OCI-LY3 (cell line): ENCODE results near the gene TRPC3.
"Not testable (repeated sequence)": the region's sequence is repeated elsewhere in the genome, so short reads cannot be mapped to it uniquely, and the experiment has no call there.

ENCODE experiments used
- H2AFZ ChIP-seq: fragments of 200-600, 300-600 bp; shearing (Covaris generic); 2 replicates; pipeline ENCODE4 v1.6.0; 2014; ENCODE audit warnings: antibody characterized with exemption, low read depth, low read length
- H3K27ac ChIP-seq: fragments of 200-600, 300-600 bp; sonication (generic); 2 replicates; pipeline ENCODE4 v1.5.1; 2014; ENCODE audit warnings: mild to moderate bottlenecking, low read length, moderate library complexity, mixed read lengths
- H3K27me3 ChIP-seq: fragments of 200-600, 300-600 bp; sonication (generic); 2 replicates; pipeline ENCODE4 v1.6.1; 2014; ENCODE audit warnings: low read depth, low read length, mixed read lengths
- H3K36me3 ChIP-seq: fragments of 200-600, 300-600 bp; sonication (generic); replicated peaks from 2 replicates; pipeline ENCODE3; 2014; ENCODE audit warnings: low read depth, low read length, mixed read lengths
- H3K4me1 ChIP-seq: fragments of 300-600, 200-600 bp; sonication (generic); 2 replicates; pipeline ENCODE4 v1.6.1; 2014; ENCODE audit warnings: low read length, mixed read lengths
- H3K4me2 ChIP-seq: fragments of 200-600, 300-600 bp; sonication (generic); 2 replicates; pipeline ENCODE4 v1.6.1; 2014; ENCODE audit warnings: low read length, mixed read lengths
- H3K4me3 ChIP-seq: fragments of 300-600, 200-600 bp; sonication (generic); 2 replicates; pipeline ENCODE4 v1.5.1; 2014; ENCODE audit warnings: antibody characterized with exemption, mild to moderate bottlenecking, low read length, moderate library complexity
- H3K79me2 ChIP-seq: fragments of 300-600, 200-600 bp; shearing (Covaris generic); 2 replicates; pipeline ENCODE4 v1.6.1; 2014; ENCODE audit warnings: mild to moderate bottlenecking, low read length, mixed read lengths
- H3K9ac ChIP-seq: fragments of 300-600, 200-600 bp; shearing (Covaris generic); 2 replicates; pipeline ENCODE4 v1.6.0; 2014; ENCODE audit warnings: mild to moderate bottlenecking, low read length, moderate library complexity
- H3K9me3 ChIP-seq: fragments of 200-600, 300-600 bp; shearing (Covaris generic); 2 replicates; pipeline ENCODE4 v1.6.1; 2014; ENCODE audit warnings: low read length, mixed read lengths; ENCODE audit not compliant: insufficient read depth
- H4K20me1 ChIP-seq: fragments of 200-600, 300-600 bp; sonication (generic); 2 replicates; pipeline ENCODE4 v1.6.1; 2016; ENCODE audit warnings: low read length, mixed read lengths; ENCODE audit not compliant: insufficient read depth
- EZH2phosphoT487 ChIP-seq: fragments of 200-600 bp; shearing (Covaris generic); IDR thresholded peaks from 2 replicates; pipeline ENCODE4 v1.6.1; 2018; ENCODE audit warnings: antibody characterized with exemption, mixed run types, low read depth
- TF ChIP-seq, protein P1 (sequence below): fragments of 200-600, 300-600 bp; sonication (generic); IDR thresholded peaks from 2 replicates; pipeline ENCODE4 v1.5.1; 2014; ENCODE audit warnings: antibody characterized with exemption, low read length, low read depth

The TRPC3 gene

DNA sequence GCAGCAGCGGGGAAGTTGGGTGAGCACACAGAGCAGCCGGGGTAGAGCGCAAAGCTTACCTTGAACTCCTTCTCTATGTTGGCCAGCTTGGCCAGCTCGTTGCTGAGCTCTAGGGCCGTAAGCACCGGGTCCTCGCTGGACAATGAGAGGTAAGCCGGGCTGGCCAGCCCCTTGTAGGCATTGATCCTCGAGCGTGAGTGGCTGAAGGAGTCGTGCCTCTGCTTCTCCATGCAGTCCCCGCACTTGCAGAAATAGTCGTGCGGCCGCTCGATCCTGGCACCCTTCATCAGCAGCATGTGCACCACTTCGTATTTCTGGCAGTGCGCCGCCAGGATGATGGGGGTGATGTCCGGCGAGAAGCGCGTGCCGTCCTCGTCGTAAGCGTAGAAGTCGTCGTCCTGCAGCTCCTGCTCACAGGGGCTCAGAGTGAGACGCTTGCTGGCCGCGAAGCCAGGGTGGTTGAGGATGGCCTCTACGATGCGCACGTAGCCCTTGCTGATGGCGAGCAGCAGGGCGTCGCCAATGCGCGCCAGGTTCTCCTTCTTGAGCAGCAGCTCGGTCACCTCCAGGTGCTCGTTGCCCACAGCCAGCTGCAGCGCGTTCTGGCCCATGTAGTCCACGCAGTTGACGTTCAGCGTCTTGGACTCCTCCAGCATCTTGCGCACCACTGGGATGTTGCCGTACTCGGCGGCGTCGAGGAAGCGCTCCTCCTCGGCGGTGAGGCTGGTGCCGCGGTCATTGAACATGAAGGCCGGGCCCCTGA is 19.5 kb downstream of the TRPC3 start:
- Histone ChIP-seq H3K36me3 (no peaks in the 10 kb centered on the region), H3K9ac (no peak overlapping the region), H3K27me3 (no peaks in the 10 kb centered on the region), H3K9me3 (no peaks in the 10 kb centered on the region), H3K4me3 (no peak overlapping the region), H3K4me1 (no peaks in the 10 kb centered on the region), H4K20me1 (no peaks in the 10 kb centered on the region), H3K79me2 (no peaks in the 10 kb centered on the region), H3K27ac (no peak overlapping the region), H3K4me2 (no peak overlapping the region), H2AFZ (no peak overlapping the region)
- TF ChIP-seq EZH2phosphoT487, result no peak
- TF ChIP-seq, protein P1, sequence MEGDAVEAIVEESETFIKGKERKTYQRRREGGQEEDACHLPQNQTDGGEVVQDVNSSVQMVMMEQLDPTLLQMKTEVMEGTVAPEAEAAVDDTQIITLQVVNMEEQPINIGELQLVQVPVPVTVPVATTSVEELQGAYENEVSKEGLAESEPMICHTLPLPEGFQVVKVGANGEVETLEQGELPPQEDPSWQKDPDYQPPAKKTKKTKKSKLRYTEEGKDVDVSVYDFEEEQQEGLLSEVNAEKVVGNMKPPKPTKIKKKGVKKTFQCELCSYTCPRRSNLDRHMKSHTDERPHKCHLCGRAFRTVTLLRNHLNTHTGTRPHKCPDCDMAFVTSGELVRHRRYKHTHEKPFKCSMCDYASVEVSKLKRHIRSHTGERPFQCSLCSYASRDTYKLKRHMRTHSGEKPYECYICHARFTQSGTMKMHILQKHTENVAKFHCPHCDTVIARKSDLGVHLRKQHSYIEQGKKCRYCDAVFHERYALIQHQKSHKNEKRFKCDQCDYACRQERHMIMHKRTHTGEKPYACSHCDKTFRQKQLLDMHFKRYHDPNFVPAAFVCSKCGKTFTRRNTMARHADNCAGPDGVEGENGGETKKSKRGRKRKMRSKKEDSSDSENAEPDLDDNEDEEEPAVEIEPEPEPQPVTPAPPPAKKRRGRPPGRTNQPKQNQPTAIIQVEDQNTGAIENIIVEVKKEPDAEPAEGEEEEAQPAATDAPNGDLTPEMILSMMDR, result no peak

DNA sequence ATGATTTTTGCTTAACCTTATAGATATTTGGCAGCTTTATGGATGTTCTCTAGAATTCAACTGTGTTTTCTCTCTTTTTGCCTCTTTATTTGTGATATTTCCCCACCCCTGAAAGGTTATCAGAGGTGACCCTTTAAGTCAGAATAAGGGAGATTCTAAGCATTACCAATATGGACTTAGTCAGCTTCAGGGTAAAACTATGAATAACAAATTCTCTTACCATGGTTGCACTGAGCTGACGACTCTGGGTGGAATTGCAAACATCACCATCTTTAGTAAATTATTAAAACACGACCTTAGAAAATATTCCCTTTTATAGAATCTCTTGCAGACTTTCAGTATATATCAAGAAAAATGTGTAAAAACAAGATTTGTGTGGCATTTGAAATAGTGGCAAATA is 21.6 kb downstream of the TRPC3 start:
- no peaks in the 10 kb centered on the region for H3K4me1 ChIP-seq
- no peak overlapping the region for H3K9ac ChIP-seq
- no peaks in the 10 kb centered on the region for H4K20me1 ChIP-seq

DNA sequence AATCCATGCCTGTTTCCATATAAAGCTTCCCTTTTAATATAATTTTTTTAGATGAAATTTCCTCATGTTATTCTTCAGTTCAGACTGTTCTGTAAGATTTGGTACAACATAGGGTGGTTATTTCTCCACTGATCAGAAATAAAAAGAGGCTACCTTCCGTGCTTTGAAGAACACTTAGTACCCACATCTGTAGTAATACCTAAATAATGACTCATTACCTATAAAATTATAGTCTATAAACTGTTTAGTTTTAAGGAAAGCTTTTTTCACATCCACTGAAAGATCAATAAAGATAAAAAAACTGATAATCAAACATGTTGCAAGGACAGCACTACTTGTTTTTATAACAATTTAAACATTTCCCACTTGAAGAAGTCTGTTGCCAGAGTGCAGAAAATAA is 23.9 kb downstream of the TRPC3 start:
- TF ChIP-seq EZH2phosphoT487, result no peak
- TF ChIP-seq, protein P1, result no peak
- no peaks in the 10 kb centered on the region for H3K36me3 ChIP-seq
- H3K4me1 ChIP-seq, result no peaks in the 10 kb centered on the region
- no peaks in the 10 kb centered on the region for H3K27me3 ChIP-seq
- H3K79me2 ChIP-seq, result no peaks in the 10 kb centered on the region
- H3K4me2 ChIP-seq, result no peak overlapping the region
- H2AFZ ChIP-seq, result no peak overlapping the region
- no peaks in the 10 kb centered on the region for H3K9me3 ChIP-seq
- no peak overlapping the region for H3K9ac ChIP-seq
- no peak overlapping the region for H3K27ac ChIP-seq
- H4K20me1 ChIP-seq, result no peaks in the 10 kb centered on the region
- H3K4me3 ChIP-seq, result no peak overlapping the region

More for the DNA sequence above, 21.6 kb downstream of the TRPC3 start:
- H3K79me2 ChIP-seq, result no peaks in the 10 kb centered on the region
- TF ChIP-seq EZH2phosphoT487, result no peak
- TF ChIP-seq, protein P1, result no peak
- H3K36me3 ChIP-seq, result no peaks in the 10 kb centered on the region
- no peaks in the 10 kb centered on the region for H3K27me3 ChIP-seq
- H3K4me2 ChIP-seq, result no peak overlapping the region
- no peaks in the 10 kb centered on the region for H3K9me3 ChIP-seq
- H3K4me3 ChIP-seq, result no peak overlapping the region
- no peak overlapping the region for H3K27ac ChIP-seq
- no peak overlapping the region for H2AFZ ChIP-seq

DNA sequence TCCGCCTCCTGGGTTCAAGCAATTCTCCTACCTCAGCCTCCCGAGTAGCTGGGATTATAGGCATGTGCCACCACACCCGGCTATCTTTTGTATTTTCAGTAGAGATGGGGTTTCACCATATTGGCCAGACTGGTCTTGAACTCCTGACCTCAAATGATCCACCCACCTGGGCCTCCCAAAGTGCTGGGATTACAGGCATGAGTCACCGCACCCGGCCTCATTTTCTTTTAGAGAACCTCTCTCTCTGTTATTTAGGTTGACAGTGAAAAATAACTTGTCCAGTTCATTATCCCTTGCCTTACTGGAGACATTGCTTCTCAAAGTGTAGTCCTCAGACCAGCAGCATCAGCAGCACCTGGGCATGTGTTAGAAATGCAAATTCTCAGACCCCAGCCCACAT is 25.4 kb downstream of the TRPC3 start:
- not testable (repeated sequence) for H3K4me2 ChIP-seq, H4K20me1 ChIP-seq, H3K27me3 ChIP-seq, H3K9ac ChIP-seq, H3K27ac ChIP-seq, H3K36me3 ChIP-seq, H2AFZ ChIP-seq, H3K79me2 ChIP-seq, H3K4me1 ChIP-seq, H3K9me3 ChIP-seq, H3K4me3 ChIP-seq
